Activated gamma-delta T cell (primary cell): ENCODE data around the gene HRCT1.
"Not testable (repeated sequence)": the region's sequence is repeated elsewhere in the genome, so short reads cannot be mapped to it uniquely, and the experiment has no call there.

Experiments
- DNase-seq: peaks from one replicate; lab custom pipeline; 2025; lab: John Stamatoyannopoulos, UW
- total RNA-seq, 2 donors: gene quantifications; one replicate each; lab custom pipeline; 2026; lab: John Stamatoyannopoulos, UW

HRCT1 gene
- 0 reads per million in 2 donors for total RNA-seq

DNA sequence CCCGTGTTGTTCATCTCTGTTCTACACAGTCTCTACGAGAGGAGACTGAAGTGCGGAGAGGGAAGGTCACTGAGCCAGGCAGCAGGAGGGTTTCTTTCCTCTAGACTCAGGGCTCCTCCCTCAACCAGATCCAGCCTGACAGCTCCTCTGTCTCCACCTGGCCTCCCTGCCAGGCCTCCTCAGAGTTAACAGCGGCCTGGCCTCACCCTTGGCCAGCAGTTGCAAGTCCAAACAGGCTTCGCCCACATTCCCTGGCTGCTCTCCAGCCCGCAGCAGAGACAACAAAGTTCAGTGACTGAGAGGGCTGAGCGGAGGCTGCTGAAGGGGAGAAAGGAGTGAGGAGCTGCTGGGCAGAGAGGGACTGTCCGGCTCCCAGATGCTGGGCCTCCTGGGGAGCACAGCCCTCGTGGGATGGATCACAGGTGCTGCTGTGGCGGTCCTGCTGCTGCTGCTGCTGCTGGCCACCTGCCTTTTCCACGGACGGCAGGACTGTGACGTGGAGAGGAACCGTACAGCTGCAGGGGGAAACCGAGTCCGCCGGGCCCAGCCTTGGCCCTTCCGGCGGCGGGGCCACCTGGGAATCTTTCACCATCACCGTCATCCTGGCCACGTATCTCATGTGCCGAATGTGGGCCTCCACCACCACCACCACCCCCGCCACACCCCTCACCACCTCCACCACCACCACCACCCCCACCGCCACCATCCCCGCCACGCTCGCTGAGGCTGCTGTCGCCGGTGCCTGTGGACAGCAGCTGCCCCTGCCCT, at the start of gene HRCT1:
HRCT1 (plus strand) TSS at position 291 of the 768 bp plus-strand sequence; CDS start at position 377, 86 bp downstream.
- no peak for DNase-seq

GRCh38 chr9:35856206-35856605, 49.8 kb upstream of the HRCT1 start:
- no peak for DNase-seq

GRCh38 chr9:35856882-35857281, 49.1 kb upstream of the HRCT1 start:
- DNase-seq = no peak

DNA sequence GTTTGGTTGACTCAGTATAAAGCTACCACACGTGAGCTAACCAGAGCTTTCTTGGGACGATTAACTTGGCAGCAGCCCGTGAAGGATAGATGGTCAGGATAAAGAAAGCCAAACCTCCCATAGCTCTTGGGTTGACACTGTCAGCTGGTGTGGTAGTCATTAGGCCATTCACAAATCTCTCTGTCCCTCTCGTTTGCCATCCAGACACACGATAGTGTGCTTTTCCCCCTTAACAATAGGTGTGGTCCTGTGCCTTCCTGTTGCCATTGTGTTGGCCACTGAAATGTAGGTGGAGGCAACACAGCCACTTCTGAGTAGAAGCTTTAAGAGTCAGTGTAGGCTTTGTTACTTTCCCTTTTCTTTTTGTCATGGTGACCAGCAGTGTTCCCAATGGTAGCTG, 47.5 kb upstream of the HRCT1 start:
- DNase-seq = no peak

- DNase-seq = no peak
Observed at GRCh38 chr9:35859310-35859989, 46.6 kb upstream of the HRCT1 start.

DNA sequence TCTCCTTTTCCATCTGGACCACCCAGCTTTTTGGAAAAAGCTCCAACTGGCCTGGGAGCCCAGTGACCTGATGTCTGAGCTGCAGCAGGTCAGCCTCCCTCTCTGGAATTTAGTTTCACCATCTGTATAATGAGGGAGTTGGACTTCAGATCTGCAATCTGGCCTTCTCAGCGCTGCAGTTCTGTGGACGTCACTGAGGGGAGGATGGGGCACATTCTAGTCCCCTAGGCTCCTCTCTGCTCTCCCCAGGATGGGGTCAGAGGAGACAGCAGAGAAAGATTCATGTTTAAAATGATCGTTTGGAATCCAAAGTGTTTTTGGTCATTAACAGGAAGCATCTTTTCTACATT, 46.0 kb upstream of the HRCT1 start:
- DNase-seq = no peak

- DNase-seq = no peak
Observed at GRCh38 chr9:35861161-35861897, 44.7 kb upstream of the HRCT1 start.

- DNase-seq = no peak
Observed at GRCh38 chr9:35862328-35862727, 43.7 kb upstream of the HRCT1 start.

GRCh38 chr9:35863583-35863982, 42.4 kb upstream of the HRCT1 start:
- no peak for DNase-seq

DNA sequence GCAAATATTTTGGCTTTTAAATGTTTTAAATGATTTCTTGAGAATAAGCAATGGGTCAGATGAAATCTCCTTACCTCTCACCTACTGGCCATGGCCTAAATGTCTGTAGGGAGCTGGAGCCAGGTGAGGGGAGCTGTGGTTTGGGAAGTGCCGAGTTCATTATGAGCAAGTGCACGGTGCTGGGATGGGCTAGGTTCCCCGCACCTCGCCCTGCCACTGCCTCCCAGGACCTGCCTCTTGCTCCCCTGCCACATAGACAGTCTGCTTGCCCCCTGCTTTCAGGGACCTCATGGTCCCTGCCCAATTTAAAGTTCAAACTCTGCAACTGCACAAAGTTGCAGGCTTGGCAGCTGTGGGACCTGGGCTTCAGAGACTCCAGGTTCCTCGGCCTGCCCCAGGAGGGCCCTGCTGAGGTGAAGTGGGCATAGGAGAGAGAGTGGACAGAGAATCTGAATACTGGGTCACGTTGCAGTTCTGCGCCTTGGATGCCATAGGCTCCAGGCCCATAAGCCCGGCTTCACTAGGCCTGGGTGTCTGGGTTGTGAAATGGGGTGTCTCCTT, 41.2 kb upstream of the HRCT1 start:
- DNase-seq = no peak

DNA sequence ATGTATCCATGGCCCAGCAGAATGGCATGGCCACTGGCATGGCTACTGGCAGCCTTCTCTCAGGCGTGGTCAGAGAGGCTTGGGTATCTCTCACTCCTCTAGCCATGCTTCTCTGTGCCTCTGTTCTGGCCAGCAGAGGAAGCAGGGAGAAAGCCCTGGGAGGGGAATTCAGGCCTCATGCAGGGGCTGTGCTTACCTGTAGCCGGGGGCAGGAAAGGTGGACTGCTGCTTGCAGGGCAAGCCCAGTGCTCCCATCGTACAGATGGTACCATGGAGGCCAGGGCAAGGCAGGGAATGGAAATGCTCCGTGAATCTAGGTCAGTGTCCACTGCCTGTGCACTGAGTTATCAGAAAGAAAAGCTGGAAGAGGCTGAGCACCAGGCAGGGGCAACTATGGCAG, 38.5 kb upstream of the HRCT1 start:
- no peak for DNase-seq

- DNase-seq = no peak
Observed at GRCh38 chr9:35868933-35869332, 37.1 kb upstream of the HRCT1 start.

GRCh38 chr9:35869621-35870216, 36.3 kb upstream of the HRCT1 start:
- DNase-seq = no peak

DNA sequence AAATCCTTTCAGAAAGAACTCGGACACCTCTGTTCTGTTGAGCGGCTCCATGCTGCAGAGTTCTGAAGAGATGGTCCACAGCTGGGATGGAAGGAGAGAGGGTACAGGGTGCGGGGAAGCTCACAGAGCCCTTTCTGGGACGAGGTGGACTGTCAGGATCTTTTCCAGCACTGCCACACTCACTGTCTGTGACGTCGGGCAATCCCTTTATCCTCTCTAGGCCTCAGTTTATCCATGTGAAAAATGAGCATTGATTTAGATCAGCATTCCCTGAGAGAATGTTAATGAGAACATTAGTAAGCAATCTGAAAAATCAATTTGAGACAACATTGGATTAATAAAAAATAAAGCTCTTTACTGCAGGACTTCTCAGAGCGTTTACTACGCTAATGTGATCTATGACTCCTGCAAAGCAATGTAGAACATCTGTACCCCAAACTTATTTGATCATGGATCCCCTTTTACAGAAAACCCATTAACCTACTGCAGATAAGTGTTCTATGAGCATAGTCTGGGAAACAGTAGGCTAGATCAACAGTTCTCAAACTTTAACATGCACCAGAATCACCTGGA, 35.6 kb upstream of the HRCT1 start, which contains the start of gene OR13J1:
OR13J1 (minus strand) TSS at position 51 of the 573 bp plus-strand sequence; CDS start at position 51, 0 bp downstream.
- no peak for DNase-seq

DNA sequence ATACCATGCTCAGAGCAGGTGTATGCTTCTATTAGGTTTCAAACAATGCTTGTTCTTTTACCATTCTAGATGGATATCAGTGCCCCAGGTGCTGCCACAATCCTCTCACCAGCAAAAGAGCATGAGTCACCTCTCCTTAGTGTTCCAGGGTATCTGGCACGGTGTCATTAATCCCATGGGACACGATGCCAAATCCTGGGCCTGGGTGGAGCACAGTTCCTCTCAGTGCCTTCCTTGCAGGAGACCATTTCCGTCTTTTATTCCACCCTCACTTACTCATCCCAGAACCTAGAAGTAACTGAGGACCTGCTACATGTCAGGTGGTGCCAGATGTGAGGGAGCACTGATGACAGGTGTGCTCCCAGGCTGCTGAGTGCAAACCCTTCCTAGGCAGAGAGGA, 34.5 kb upstream of the HRCT1 start:
- no peak for DNase-seq

GRCh38 chr9:35872505-35872904, 33.5 kb upstream of the HRCT1 start:
- DNase-seq = no peak

DNA sequence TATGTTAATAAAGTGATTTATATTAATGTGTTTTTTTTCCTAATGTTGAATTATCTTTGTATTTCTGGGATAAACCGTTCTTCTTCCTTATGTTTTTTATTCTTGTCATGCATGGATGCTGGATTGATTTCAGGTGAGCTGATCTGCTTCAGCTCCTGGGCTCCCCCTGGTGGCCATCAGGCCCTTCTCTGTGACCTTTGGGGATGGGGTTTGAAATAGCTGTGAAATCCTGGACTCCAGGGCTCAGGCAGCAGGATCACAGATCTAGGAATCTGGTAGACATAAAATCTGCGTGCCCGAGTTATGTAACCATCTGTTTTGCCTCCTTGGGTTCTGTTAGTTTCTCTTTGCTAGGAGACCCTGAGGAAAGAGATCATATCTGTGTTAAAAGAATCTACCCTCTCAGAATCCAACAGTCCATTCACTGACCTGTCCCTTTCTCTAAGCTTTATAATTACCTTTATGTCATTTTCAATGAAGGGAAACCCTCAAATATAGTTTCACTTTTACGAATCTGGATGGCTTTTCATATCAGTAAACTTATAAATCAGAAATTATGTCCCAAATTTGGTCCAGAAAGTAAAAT, 23.6 kb upstream of the HRCT1 start:
- DNase-seq = no peak

DNA sequence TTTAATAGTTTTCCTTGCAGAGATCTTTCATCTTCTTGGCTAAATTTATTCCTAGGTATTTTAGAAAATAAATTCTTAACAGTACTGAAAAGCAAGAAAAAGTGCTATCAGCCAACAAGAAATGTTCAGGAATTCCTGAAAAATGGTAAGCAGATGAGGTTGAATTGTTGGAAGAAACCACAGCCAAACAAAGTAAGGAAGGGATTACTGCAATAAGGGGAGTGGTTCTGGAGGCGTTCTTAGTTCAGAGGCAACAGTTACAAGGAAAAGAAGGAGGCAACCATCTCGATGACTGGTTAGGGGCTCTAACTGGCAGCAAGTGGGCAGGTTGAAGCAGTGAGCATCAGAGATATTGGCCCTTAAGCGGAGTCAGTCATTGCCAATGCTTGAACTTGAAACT, 23.0 kb upstream of the HRCT1 start:
- DNase-seq = no peak

DNA sequence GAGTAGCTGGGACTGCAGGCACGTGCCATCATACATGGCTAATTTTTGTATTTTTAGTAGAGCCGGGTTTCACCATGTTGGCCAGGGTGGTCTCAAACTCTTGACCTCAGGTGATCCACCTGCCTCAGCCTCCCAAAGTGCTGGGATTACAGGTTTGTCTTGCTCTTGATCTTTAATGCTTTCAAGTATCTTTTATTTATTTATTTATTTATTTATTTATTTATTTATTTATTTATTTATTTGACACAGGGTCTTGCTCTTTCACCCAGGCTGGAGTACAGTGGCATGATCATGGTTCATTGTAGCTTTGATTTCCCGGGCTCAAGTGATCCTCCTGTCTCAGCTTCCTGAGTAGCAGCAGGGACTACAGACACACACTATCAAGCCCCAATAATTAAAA, 21.1 kb upstream of the HRCT1 start:
- not testable (repeated sequence) for DNase-seq

- no peak for DNase-seq
Observed at GRCh38 chr9:35891646-35892045, 14.4 kb upstream of the HRCT1 start.

DNA sequence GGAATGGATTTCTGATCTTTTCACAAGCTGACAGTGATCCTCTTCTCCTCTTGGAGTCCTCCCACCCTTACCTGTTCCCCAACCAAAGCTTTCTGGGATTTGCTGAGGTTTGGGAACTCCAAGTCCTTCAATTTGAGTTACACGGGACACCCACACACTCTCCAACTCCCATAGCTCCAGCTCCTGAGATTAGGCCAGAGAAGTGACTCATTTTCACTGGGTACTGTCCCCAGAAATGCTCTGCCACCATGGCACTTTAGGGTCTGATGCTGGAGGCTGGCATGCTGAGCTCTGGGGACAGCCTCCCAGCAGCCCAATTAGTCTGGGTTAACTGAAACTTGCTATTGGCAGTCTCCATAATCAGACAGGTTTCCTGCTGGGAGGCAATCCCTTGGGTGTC, 14.0 kb upstream of the HRCT1 start:
- DNase-seq = no peak
